Measurements from ENCODE around the gene GABRG3. TPM values are rescaled to one million over a fixed set of nuclear protein-coding genes. Genes with fewer than 3 reads are reported as not detected.

Gene GABRG3
- total and polyA plus RNA-seq, 3 experiments from 2014 or later = not detected

GRCh38 chr15:27094235-27094634, 123.3 kb downstream of the GABRG3 start:
- Mint-ChIP-seq H3K36me3 (no peaks in the 10 kb centered on the region), H3K4me1 (no peaks in the 10 kb centered on the region), H3K27ac (no peak overlapping the region), H3K4me3 (peak overlapping the region in 1 of 7 donors; percentile 45), H3K27me3 (peaks cover 0 to 2% of the 10 kb centered on the region in 2 donors), H3K9me3 (peaks cover 3 to 25% (median 13%) of the 10 kb centered on the region in 5 donors)
- CTCF ChIA-PET = no interaction called here
- H3K27ac ChIP-seq (ENCODE audit: low read depth, low read length) = no peak overlapping the region
- no peak for DNase-seq
- H3K9me3 ChIP-seq (ENCODE audit: low read length) = no peaks in the 10 kb centered on the region
- no peaks in the 10 kb centered on the region for H3K27me3 ChIP-seq (ENCODE audit: insufficient read depth, low read length, poor library complexity, severe bottlenecking)
- no peaks in the 10 kb centered on the region for H3K4me1 ChIP-seq (ENCODE audit: insufficient read depth, low read length)
- no peaks in the 10 kb centered on the region for H3K36me3 ChIP-seq (ENCODE audit: insufficient read depth, low read length)
- POLR2A ChIA-PET = no interaction called here
- no peak overlapping the region for H3K4me3 ChIP-seq (ENCODE audit: low read length)

- H3K36me3 ChIP-seq (ENCODE audit: insufficient read depth, low read length) = no peaks in the 10 kb centered on the region
- H3K9me3 Mint-ChIP-seq = peaks cover 2 to 23% (median 9%) of the 10 kb centered on the region in 5 donors
- H3K4me1 ChIP-seq (ENCODE audit: insufficient read depth, low read length) = no peaks in the 10 kb centered on the region
- no peaks in the 10 kb centered on the region for H3K36me3 Mint-ChIP-seq
- H3K27ac ChIP-seq (ENCODE audit: low read depth, low read length) = no peak overlapping the region
- ChIA-PET CTCF (no interaction called here), POLR2A (no interaction called here)
- no peak overlapping the region for H3K27ac Mint-ChIP-seq
- H3K4me1 Mint-ChIP-seq = no peaks in the 10 kb centered on the region
- DNase-seq = no peak
- H3K4me3 Mint-ChIP-seq = no peak overlapping the region
- H3K4me3 ChIP-seq (ENCODE audit: low read length) = no peak overlapping the region
- no peaks in the 10 kb centered on the region for H3K9me3 ChIP-seq (ENCODE audit: low read length)
- no peaks in the 10 kb centered on the region for H3K27me3 ChIP-seq (ENCODE audit: insufficient read depth, low read length, poor library complexity, severe bottlenecking)
- peaks cover 0 to 2% of the 10 kb centered on the region in 2 donors for H3K27me3 Mint-ChIP-seq
Observed at GRCh38 chr15:27095886-27096624, 125.1 kb downstream of the GABRG3 start.

- DNase-seq = no peak
- H3K27ac Mint-ChIP-seq = no peak overlapping the region
- ChIA-PET POLR2A (no interaction called here), CTCF (interaction anchor here (0.6 kb wide), 1 partner anchor 101 kb away, joined by 3 read pairs; no protein-coding TSS in a partner anchor)
- H3K9me3 Mint-ChIP-seq = peaks cover 3 to 11% (median 11%) of the 10 kb centered on the region in 5 donors
- no peak overlapping the region for H3K4me3 Mint-ChIP-seq
- peaks cover 0 to 2% of the 10 kb centered on the region in 2 donors for H3K27me3 Mint-ChIP-seq
- Histone ChIP-seq H3K9me3 (ENCODE audit: low read length) (no peaks in the 10 kb centered on the region), H3K4me3 (ENCODE audit: low read length) (no peak overlapping the region), H3K36me3 (ENCODE audit: insufficient read depth, low read length) (no peaks in the 10 kb centered on the region), H3K27ac (ENCODE audit: low read depth, low read length) (no peak overlapping the region), H3K27me3 (ENCODE audit: insufficient read depth, low read length, poor library complexity, severe bottlenecking) (no peaks in the 10 kb centered on the region), H3K4me1 (ENCODE audit: insufficient read depth, low read length) (no peaks in the 10 kb centered on the region)
- H3K4me1 Mint-ChIP-seq = no peaks in the 10 kb centered on the region
- H3K36me3 Mint-ChIP-seq = no peaks in the 10 kb centered on the region
Observed at GRCh38 chr15:27097506-27097905, 126.5 kb downstream of the GABRG3 start.

GRCh38 chr15:27101982-27102381, 131.0 kb downstream of the GABRG3 start:
- no peak for DNase-seq

GRCh38 chr15:27111323-27111722, 140.3 kb downstream of the GABRG3 start:
- H3K4me3 Mint-ChIP-seq = no peak overlapping the region
- Histone ChIP-seq H3K36me3 (ENCODE audit: insufficient read depth, low read length) (no peaks in the 10 kb centered on the region), H3K4me3 (ENCODE audit: low read length) (no peak overlapping the region), H3K9me3 (ENCODE audit: low read length) (no peaks in the 10 kb centered on the region), H3K27ac (ENCODE audit: low read depth, low read length) (no peak overlapping the region), H3K27me3 (ENCODE audit: insufficient read depth, low read length, poor library complexity, severe bottlenecking) (no peaks in the 10 kb centered on the region), H3K4me1 (ENCODE audit: insufficient read depth, low read length) (no peaks in the 10 kb centered on the region)
- no peaks in the 10 kb centered on the region for H3K4me1 Mint-ChIP-seq
- H3K27me3 Mint-ChIP-seq = no peaks in the 10 kb centered on the region
- ChIA-PET POLR2A (no interaction called here), CTCF (no interaction called here)
- H3K36me3 Mint-ChIP-seq = no peaks in the 10 kb centered on the region
- peaks cover 0 to 23% (median 4%) of the 10 kb centered on the region in 5 donors for H3K9me3 Mint-ChIP-seq
- peak overlapping the region in 1 of 8 donors; percentile 75 for H3K27ac Mint-ChIP-seq
- DNase-seq = no peak

More at GRCh38 chr15:27101982-27102381, 131.0 kb downstream of the GABRG3 start:
- H3K9me3 ChIP-seq (ENCODE audit: low read length) = no peaks in the 10 kb centered on the region
- no peak overlapping the region for H3K4me3 Mint-ChIP-seq
- no peaks in the 10 kb centered on the region for H3K36me3 Mint-ChIP-seq
- H3K4me3 ChIP-seq (ENCODE audit: low read length) = no peak overlapping the region
- POLR2A ChIA-PET = no interaction called here
- H3K36me3 ChIP-seq (ENCODE audit: insufficient read depth, low read length) = no peaks in the 10 kb centered on the region
- CTCF ChIA-PET = no interaction called here
- peaks cover 0 to 2% of the 10 kb centered on the region in 2 donors for H3K27me3 Mint-ChIP-seq
- H3K27ac Mint-ChIP-seq = no peak overlapping the region
- no peak overlapping the region for H3K27ac ChIP-seq (ENCODE audit: low read depth, low read length)
- H3K4me1 ChIP-seq (ENCODE audit: insufficient read depth, low read length) = no peaks in the 10 kb centered on the region
- peaks cover 4 to 14% (median 6%) of the 10 kb centered on the region in 5 donors for H3K9me3 Mint-ChIP-seq
- no peaks in the 10 kb centered on the region for H3K4me1 Mint-ChIP-seq
- no peaks in the 10 kb centered on the region for H3K27me3 ChIP-seq (ENCODE audit: insufficient read depth, low read length, poor library complexity, severe bottlenecking)

GRCh38 chr15:27114473-27114872, 143.5 kb downstream of the GABRG3 start:
- Histone ChIP-seq H3K4me3 (ENCODE audit: low read length) (no peak overlapping the region), H3K27me3 (ENCODE audit: insufficient read depth, low read length, poor library complexity, severe bottlenecking) (no peaks in the 10 kb centered on the region), H3K27ac (ENCODE audit: low read depth, low read length) (no peak overlapping the region), H3K36me3 (ENCODE audit: insufficient read depth, low read length) (no peaks in the 10 kb centered on the region), H3K9me3 (ENCODE audit: low read length) (no peaks in the 10 kb centered on the region), H3K4me1 (ENCODE audit: insufficient read depth, low read length) (no peaks in the 10 kb centered on the region)
- Mint-ChIP-seq H3K27me3 (no peaks in the 10 kb centered on the region), H3K9me3 (peaks cover 3 to 40% (median 8%) of the 10 kb centered on the region in 5 donors), H3K27ac (no peak overlapping the region), H3K4me3 (no peak overlapping the region), H3K4me1 (no peaks in the 10 kb centered on the region), H3K36me3 (no peaks in the 10 kb centered on the region)
- ChIA-PET POLR2A (no interaction called here), CTCF (no interaction called here)
- DNase-seq = no peak

- H3K4me1 Mint-ChIP-seq = no peaks in the 10 kb centered on the region
- H3K27ac Mint-ChIP-seq = no peak overlapping the region
Observed at GRCh38 chr15:27119695-27120266, 148.8 kb downstream of the GABRG3 start.

GRCh38 chr15:27121672-27122071, 150.7 kb downstream of the GABRG3 start:
- Mint-ChIP-seq H3K36me3 (no peaks in the 10 kb centered on the region), H3K9me3 (peaks cover 3 to 23% (median 7%) of the 10 kb centered on the region in 5 donors), H3K27ac (no peak overlapping the region), H3K4me3 (no peak overlapping the region), H3K27me3 (no peaks in the 10 kb centered on the region), H3K4me1 (no peaks in the 10 kb centered on the region)
- POLR2A ChIA-PET = no interaction called here
- H3K4me1 ChIP-seq (ENCODE audit: insufficient read depth, low read length) = no peaks in the 10 kb centered on the region
- no peak overlapping the region for H3K27ac ChIP-seq (ENCODE audit: low read depth, low read length)
- H3K9me3 ChIP-seq (ENCODE audit: low read length) = no peaks in the 10 kb centered on the region
- DNase-seq = no peak
- H3K27me3 ChIP-seq (ENCODE audit: insufficient read depth, low read length, poor library complexity, severe bottlenecking) = no peaks in the 10 kb centered on the region
- H3K36me3 ChIP-seq (ENCODE audit: insufficient read depth, low read length) = no peaks in the 10 kb centered on the region
- H3K4me3 ChIP-seq (ENCODE audit: low read length) = no peak overlapping the region
- CTCF ChIA-PET = no interaction called here

More at GRCh38 chr15:27119695-27120266, 148.8 kb downstream of the GABRG3 start:
- H3K36me3 ChIP-seq (ENCODE audit: insufficient read depth, low read length) = no peaks in the 10 kb centered on the region
- POLR2A ChIA-PET = no interaction called here
- Mint-ChIP-seq H3K36me3 (no peaks in the 10 kb centered on the region), H3K27me3 (no peaks in the 10 kb centered on the region), H3K9me3 (peaks cover 3 to 25% (median 8%) of the 10 kb centered on the region in 5 donors), H3K4me3 (no peak overlapping the region)
- CTCF ChIA-PET = no interaction called here
- H3K9me3 ChIP-seq (ENCODE audit: low read length) = no peaks in the 10 kb centered on the region
- H3K4me1 ChIP-seq (ENCODE audit: insufficient read depth, low read length) = no peaks in the 10 kb centered on the region
- no peak for DNase-seq
- H3K27ac ChIP-seq (ENCODE audit: low read depth, low read length) = no peak overlapping the region
- H3K4me3 ChIP-seq (ENCODE audit: low read length) = no peak overlapping the region
- H3K27me3 ChIP-seq (ENCODE audit: insufficient read depth, low read length, poor library complexity, severe bottlenecking) = no peaks in the 10 kb centered on the region

Measured in CD8-positive, alpha-beta memory T cell (primary cell).